Measurements from ENCODE around the gene SCAF8.

SCAF8 gene

GRCh38 chr6:154815938-154816820 lies 83.0 kb downstream of the SCAF8 start:
- peaks cover 37% of the 10 kb centered on the region for H3K36me3 Mint-ChIP-seq
- H3K4me1 Mint-ChIP-seq = peaks cover 14% of the 10 kb centered on the region
- no peak overlapping the region for H3K4me3 Mint-ChIP-seq
- no peak for DNase-seq (ENCODE audit: low spot score in 2 of 2)
- no peak for ATAC-seq (ENCODE audit: low read depth)
- no peak overlapping the region for H3K27ac Mint-ChIP-seq
- no peaks in the 10 kb centered on the region for H3K27me3 Mint-ChIP-seq
- no peaks in the 10 kb centered on the region for H3K9me3 Mint-ChIP-seq

GRCh38 chr6:154821099-154821498 lies 87.9 kb downstream of the SCAF8 start:
- no peak for DNase-seq (ENCODE audit: low spot score in 2 of 2)
- Mint-ChIP-seq H3K9me3 (no peaks in the 10 kb centered on the region), H3K27me3 (no peaks in the 10 kb centered on the region), H3K36me3 (peaks cover 40% of the 10 kb centered on the region), H3K27ac (peak overlapping the region; percentile 6), H3K4me1 (peaks cover 6% of the 10 kb centered on the region), H3K4me3 (no peak overlapping the region)
- ATAC-seq (ENCODE audit: low read depth) = no peak

- H3K27me3 Mint-ChIP-seq = no peaks in the 10 kb centered on the region
- peaks cover 35% of the 10 kb centered on the region for H3K36me3 Mint-ChIP-seq
- H3K27ac Mint-ChIP-seq = peak overlapping the region; percentile 6
- H3K9me3 Mint-ChIP-seq = no peaks in the 10 kb centered on the region
- H3K4me1 Mint-ChIP-seq = peaks cover 6% of the 10 kb centered on the region
- H3K4me3 Mint-ChIP-seq = no peak overlapping the region
- ATAC-seq (ENCODE audit: low read depth) (no peak), DNase-seq (ENCODE audit: low spot score in 2 of 2) (no peak)
Observed at GRCh38 chr6:154821638-154822037, 88.4 kb downstream of the SCAF8 start.

- Mint-ChIP-seq H3K36me3 (peaks cover 33% of the 10 kb centered on the region), H3K4me1 (peaks cover 9% of the 10 kb centered on the region), H3K4me3 (no peak overlapping the region), H3K27ac (peak overlapping the region; percentile 48), H3K27me3 (no peaks in the 10 kb centered on the region), H3K9me3 (no peaks in the 10 kb centered on the region)
- no peak for ATAC-seq (ENCODE audit: low read depth)
- no peak for DNase-seq (ENCODE audit: low spot score in 2 of 2)
Observed at GRCh38 chr6:154822947-154823558, 89.8 kb downstream of the SCAF8 start.

GRCh38 chr6:154824076-154824475 lies 90.9 kb downstream of the SCAF8 start:
- ATAC-seq (ENCODE audit: low read depth) = no peak
- Mint-ChIP-seq H3K4me3 (no peak overlapping the region), H3K4me1 (peaks cover 9% of the 10 kb centered on the region), H3K27ac (no peak overlapping the region), H3K9me3 (no peaks in the 10 kb centered on the region), H3K27me3 (no peaks in the 10 kb centered on the region), H3K36me3 (peaks cover 31% of the 10 kb centered on the region)
- DNase-seq (ENCODE audit: low spot score in 2 of 2) = no peak

GRCh38 chr6:154829970-154830369 lies 96.8 kb downstream of the SCAF8 start:
- Mint-ChIP-seq H3K4me3 (no peak overlapping the region), H3K27me3 (no peaks in the 10 kb centered on the region), H3K36me3 (peaks cover 22% of the 10 kb centered on the region), H3K4me1 (peaks cover 4% of the 10 kb centered on the region), H3K27ac (no peak overlapping the region), H3K9me3 (no peaks in the 10 kb centered on the region)
- ATAC-seq (ENCODE audit: low read depth) = no peak
- DNase-seq (ENCODE audit: low spot score in 2 of 2) = no peak

- Mint-ChIP-seq H3K9me3 (no peaks in the 10 kb centered on the region), H3K4me3 (no peak overlapping the region), H3K4me1 (peaks cover 4% of the 10 kb centered on the region), H3K27me3 (no peaks in the 10 kb centered on the region), H3K27ac (no peak overlapping the region), H3K36me3 (peaks cover 22% of the 10 kb centered on the region)
- ATAC-seq (ENCODE audit: low read depth) = no peak
- no peak for DNase-seq (ENCODE audit: low spot score in 2 of 2)
Observed at GRCh38 chr6:154830771-154831170, 97.6 kb downstream of the SCAF8 start.

- DNase-seq (ENCODE audit: low spot score in 2 of 2) (no peak), ATAC-seq (ENCODE audit: low read depth) (no peak)
- Mint-ChIP-seq H3K27me3 (no peaks in the 10 kb centered on the region), H3K27ac (no peak overlapping the region), H3K36me3 (peaks cover 9% of the 10 kb centered on the region), H3K9me3 (no peaks in the 10 kb centered on the region), H3K4me1 (peaks cover 5% of the 10 kb centered on the region), H3K4me3 (no peak overlapping the region)
Observed at GRCh38 chr6:154835307-154835706, 102.1 kb downstream of the SCAF8 start.

- H3K27ac Mint-ChIP-seq = peak overlapping the region; percentile 33
- no peak overlapping the region for H3K4me3 Mint-ChIP-seq
- no peaks in the 10 kb centered on the region for H3K27me3 Mint-ChIP-seq
- H3K9me3 Mint-ChIP-seq = no peaks in the 10 kb centered on the region
- DNase-seq (ENCODE audit: low spot score in 2 of 2) (no peak), ATAC-seq (ENCODE audit: low read depth) (no peak)
- peaks cover 12% of the 10 kb centered on the region for H3K4me1 Mint-ChIP-seq
- peaks cover 5% of the 10 kb centered on the region for H3K36me3 Mint-ChIP-seq
Observed at GRCh38 chr6:154839546-154839945, 106.3 kb downstream of the SCAF8 start.

- peaks cover 5% of the 10 kb centered on the region for H3K36me3 Mint-ChIP-seq
- H3K4me1 Mint-ChIP-seq = peaks cover 12% of the 10 kb centered on the region
- no peaks in the 10 kb centered on the region for H3K27me3 Mint-ChIP-seq
- no peak for DNase-seq (ENCODE audit: low spot score in 2 of 2)
- no peaks in the 10 kb centered on the region for H3K9me3 Mint-ChIP-seq
- no peak overlapping the region for H3K4me3 Mint-ChIP-seq
- ATAC-seq (ENCODE audit: low read depth) = no peak
- no peak overlapping the region for H3K27ac Mint-ChIP-seq
Observed at GRCh38 chr6:154840363-154840762, 107.1 kb downstream of the SCAF8 start.

- DNase-seq (ENCODE audit: low spot score in 2 of 2) = no peak
- Mint-ChIP-seq H3K36me3 (peaks cover 5% of the 10 kb centered on the region), H3K4me3 (no peak overlapping the region), H3K27ac (peak overlapping the region; percentile 35), H3K4me1 (peaks cover 12% of the 10 kb centered on the region), H3K9me3 (no peaks in the 10 kb centered on the region), H3K27me3 (no peaks in the 10 kb centered on the region)
- no peak for ATAC-seq (ENCODE audit: low read depth)
Observed at GRCh38 chr6:154841109-154841508, 107.9 kb downstream of the SCAF8 start.

GRCh38 chr6:154842833-154843232 lies 109.6 kb downstream of the SCAF8 start:
- Mint-ChIP-seq H3K4me1 (peaks cover 12% of the 10 kb centered on the region), H3K36me3 (peaks cover 5% of the 10 kb centered on the region), H3K27ac (no peak overlapping the region), H3K4me3 (no peak overlapping the region), H3K27me3 (no peaks in the 10 kb centered on the region), H3K9me3 (no peaks in the 10 kb centered on the region)
- ATAC-seq (ENCODE audit: low read depth) (no peak), DNase-seq (ENCODE audit: low spot score in 2 of 2) (no peak)

- H3K4me1 Mint-ChIP-seq = peaks cover 7% of the 10 kb centered on the region
- no peak overlapping the region for H3K4me3 Mint-ChIP-seq
- no peak overlapping the region for H3K27ac Mint-ChIP-seq
Observed at GRCh38 chr6:154847318-154847717, 114.1 kb downstream of the SCAF8 start.

GRCh38 chr6:154848580-154848979 lies 115.4 kb downstream of the SCAF8 start:
- Mint-ChIP-seq H3K4me3 (no peak overlapping the region), H3K27me3 (no peaks in the 10 kb centered on the region), H3K27ac (peak overlapping the region; percentile 65), H3K4me1 (peaks cover 7% of the 10 kb centered on the region), H3K36me3 (peaks cover 16% of the 10 kb centered on the region), H3K9me3 (no peaks in the 10 kb centered on the region)
- ATAC-seq (ENCODE audit: low read depth) (no peak), DNase-seq (ENCODE audit: low spot score in 2 of 2) (no peak)

More at GRCh38 chr6:154847318-154847717, 114.1 kb downstream of the SCAF8 start:
- H3K36me3 Mint-ChIP-seq = peaks cover 12% of the 10 kb centered on the region
- no peaks in the 10 kb centered on the region for H3K27me3 Mint-ChIP-seq
- ATAC-seq (ENCODE audit: low read depth) = no peak
- H3K9me3 Mint-ChIP-seq = no peaks in the 10 kb centered on the region
- DNase-seq (ENCODE audit: low spot score in 2 of 2) = no peak
